ENCODE data around the gene MISP3.

MISP3 gene

GRCh38 chr19:14080887-14081796 lies 8.6 kb downstream of the MISP3 start:
- peak; percentile 96 for FAIRE-seq
- DNase-seq (ENCODE audit: low spot score): peak; percentile 98

- FAIRE-seq: no peak
- DNase-seq (ENCODE audit: low spot score): no peak
Observed at GRCh38 chr19:14081797-14082674, 9.4 kb downstream of the MISP3 start.

- DNase-seq (ENCODE audit: low spot score) (no peak), FAIRE-seq (no peak)
Observed at GRCh38 chr19:14082675-14082960, 10.0 kb downstream of the MISP3 start.

GRCh38 chr19:14085309-14085995 lies 12.9 kb downstream of the MISP3 start, which contains the start of gene C19orf67:
Gene C19orf67 (minus strand): TSS chr19:14085783. CDS start chr19:14085627, 156 bp downstream.
- DNase-seq (ENCODE audit: low spot score): no peak
- no peak for FAIRE-seq

- FAIRE-seq (no peak), DNase-seq (ENCODE audit: low spot score) (no peak)
Observed at GRCh38 chr19:14086098-14086497, 13.5 kb downstream of the MISP3 start.

- DNase-seq (ENCODE audit: low spot score): no peak
- FAIRE-seq: no peak
Observed at GRCh38 chr19:14088634-14089411, 16.2 kb downstream of the MISP3 start.

- FAIRE-seq (no peak), DNase-seq (ENCODE audit: low spot score) (no peak)
Observed at GRCh38 chr19:14089412-14089661, 16.8 kb downstream of the MISP3 start.

- DNase-seq (ENCODE audit: low spot score) (peak; percentile 20), FAIRE-seq (no peak)
Observed at GRCh38 chr19:14089662-14090508, 17.3 kb downstream of the MISP3 start.

GRCh38 chr19:14090509-14091080 lies 18.0 kb downstream of the MISP3 start, which contains the start of gene SAMD1:
Gene SAMD1 (minus strand): TSS chr19:14090751.
- no peak for FAIRE-seq
- peak; percentile 60 for DNase-seq (ENCODE audit: low spot score)

GRCh38 chr19:14091081-14091812 lies 18.7 kb downstream of the MISP3 start:
- DNase-seq (ENCODE audit: low spot score) (peak; percentile 23), FAIRE-seq (no peak)

GRCh38 chr19:14091813-14092462 lies 19.4 kb downstream of the MISP3 start:
- DNase-seq (ENCODE audit: low spot score) (no peak), FAIRE-seq (no peak)

- FAIRE-seq: no peak
- no peak for DNase-seq (ENCODE audit: low spot score)
Observed at GRCh38 chr19:14093117-14093823, 20.7 kb downstream of the MISP3 start.

GRCh38 chr19:14094854-14095253 lies 22.3 kb downstream of the MISP3 start:
- FAIRE-seq (no peak), DNase-seq (ENCODE audit: low spot score) (no peak)

GRCh38 chr19:14096272-14096992 lies 23.8 kb downstream of the MISP3 start:
- FAIRE-seq: no peak

GRCh38 chr19:14097532-14098151 lies 25.1 kb downstream of the MISP3 start:
- no peak for FAIRE-seq

More at GRCh38 chr19:14096272-14096992, 23.8 kb downstream of the MISP3 start:
- no peak for DNase-seq (ENCODE audit: low spot score)

GRCh38 chr19:14101003-14101545 lies 28.5 kb downstream of the MISP3 start:
- no peak for FAIRE-seq

More at GRCh38 chr19:14097532-14098151, 25.1 kb downstream of the MISP3 start:
- no peak for DNase-seq (ENCODE audit: low spot score)

More at GRCh38 chr19:14101003-14101545, 28.5 kb downstream of the MISP3 start:
- DNase-seq (ENCODE audit: low spot score): no peak

Data from RCC 7860 (cell line).